H9 (cell line): ENCODE results near the gene PITPNM2. TPM values are rescaled to one million over a fixed set of nuclear protein-coding genes. Genes with fewer than 3 reads are reported as not detected.

Source experiments
- DNase-seq: peaks from one replicate; pipeline ENCODE4 v3.0.0-alpha.2; 2017
- H2AFZ ChIP-seq: one replicate; pipeline ENCODE4 v1.6.1; 2013; ENCODE audit warnings: mild to moderate bottlenecking, low read length, control low read depth, moderate library complexity
- H2AK5ac ChIP-seq: 2 replicates; pipeline ENCODE4 v1.6.1; 2013; ENCODE audit warnings: low read length, control low read depth, mixed read lengths; ENCODE audit not compliant: insufficient read length
- H2BK120ac ChIP-seq: one replicate; pipeline ENCODE4 v1.6.1; 2013; ENCODE audit warnings: low read depth, mild to moderate bottlenecking, low read length, control low read depth, inconsistent platforms; ENCODE audit not compliant: poor library complexity, severe bottlenecking
- H2BK12ac ChIP-seq: 2 replicates; pipeline ENCODE4 v1.6.1; 2013; ENCODE audit warnings: low read length, control low read depth, mixed read lengths, low read depth; ENCODE audit not compliant: insufficient read length
- H2BK15ac ChIP-seq: 2 replicates; pipeline ENCODE4 v1.6.1; 2013; ENCODE audit warnings: low read depth, low read length, control low read depth
- H2BK20ac ChIP-seq: one replicate; pipeline ENCODE4 v1.6.1; 2013; ENCODE audit warnings: low read depth, mild to moderate bottlenecking, low read length, control low read depth, inconsistent platforms; ENCODE audit not compliant: poor library complexity, severe bottlenecking
- H2BK5ac ChIP-seq: 2 replicates; pipeline ENCODE4 v1.6.1; 2013; ENCODE audit warnings: low read length, control low read depth, mixed read lengths; ENCODE audit not compliant: insufficient read length
- H3K14ac ChIP-seq: 2 replicates; pipeline ENCODE4 v1.6.1; 2013; ENCODE audit warnings: low read length, control low read depth; ENCODE audit not compliant: insufficient read depth
- H3K18ac ChIP-seq: 2 replicates; pipeline ENCODE4 v1.6.1; 2013; ENCODE audit warnings: low read depth, mild to moderate bottlenecking, mixed read lengths, low read length, control low read depth; ENCODE audit not compliant: insufficient read length
- H3K23ac ChIP-seq: 2 replicates; pipeline ENCODE4 v1.6.1; 2013; ENCODE audit warnings: low read length, control low read depth, mixed read lengths, low read depth; ENCODE audit not compliant: insufficient read length
- H3K23me2 ChIP-seq: 2 replicates; pipeline ENCODE4 v1.6.1; 2013; ENCODE audit warnings: low read depth, mild to moderate bottlenecking, mixed read lengths, low read length, control low read depth; ENCODE audit not compliant: insufficient read length, poor library complexity, severe bottlenecking
- H3K27ac ChIP-seq: 2 replicates; pipeline ENCODE4 v1.5.1; 2013; ENCODE audit warnings: low read length, control low read depth, mixed read lengths, low read depth; ENCODE audit not compliant: insufficient read length
- H3K27me3 ChIP-seq: 2 replicates; pipeline ENCODE4 v1.6.1; 2013; ENCODE audit warnings: low read length, control low read depth, inconsistent platforms; ENCODE audit not compliant: insufficient read depth
- H3K4ac ChIP-seq: 2 replicates; pipeline ENCODE4 v1.6.1; 2013; ENCODE audit warnings: low read depth, mild to moderate bottlenecking, control low read depth, inconsistent platforms, low read length, moderate library complexity
- H3K4me1 ChIP-seq: 2 replicates; pipeline ENCODE4 v1.6.1; 2013; ENCODE audit warnings: low read length, control low read depth, inconsistent platforms; ENCODE audit not compliant: insufficient read depth
- H3K4me2 ChIP-seq: 2 replicates; pipeline ENCODE4 v1.6.1; 2013; ENCODE audit warnings: low read length, control low read depth, mixed read lengths; ENCODE audit not compliant: insufficient read length, insufficient read depth
- H3K56ac ChIP-seq: 2 replicates; pipeline ENCODE4 v1.6.1; 2013; ENCODE audit warnings: low read depth, mild to moderate bottlenecking, mixed read lengths, low read length, control low read depth; ENCODE audit not compliant: insufficient read length
- H3K79me1 ChIP-seq: 2 replicates; pipeline ENCODE4 v1.6.1; 2013; ENCODE audit warnings: low read depth, mild to moderate bottlenecking, moderate library complexity, low read length, control low read depth, inconsistent platforms; ENCODE audit not compliant: insufficient read depth, poor library complexity, severe bottlenecking
- H3K79me2 ChIP-seq: 2 replicates; pipeline ENCODE4 v1.6.1; 2013; ENCODE audit warnings: low read length, control low read depth, inconsistent platforms; ENCODE audit not compliant: insufficient read depth
- H3K9ac ChIP-seq: 2 replicates; pipeline ENCODE4 v1.6.1; 2013; ENCODE audit warnings: low read length, control low read depth, mixed read lengths; ENCODE audit not compliant: insufficient read length; ENCODE audit errors: extremely low read depth
- H3K9me3 ChIP-seq: one replicate; pipeline ENCODE4 v1.6.1; 2013; ENCODE audit warnings: low read depth, low read length, inconsistent platforms; ENCODE audit not compliant: control insufficient read depth
- H3T11ph ChIP-seq: one replicate; pipeline ENCODE4 v1.6.1; 2013; ENCODE audit warnings: mild to moderate bottlenecking, low read length, control low read depth, inconsistent platforms
- H4K20me1 ChIP-seq: one replicate; pipeline ENCODE4 v1.6.1; 2013; ENCODE audit not compliant: control insufficient read depth, insufficient read length, insufficient read depth
- H4K5ac ChIP-seq: 2 replicates; pipeline ENCODE4 v1.6.1; 2013; ENCODE audit warnings: low read depth, mild to moderate bottlenecking, mixed read lengths, low read length, control low read depth; ENCODE audit not compliant: insufficient read length
- H4K8ac ChIP-seq: replicated peaks from 2 replicates; pipeline ENCODE4 v1.6.1; 2013; ENCODE audit warnings: low read length, control low read depth, mixed read lengths, low read depth; ENCODE audit not compliant: insufficient read length
- H4K91ac ChIP-seq: 2 replicates; pipeline ENCODE4 v1.6.1; 2013; ENCODE audit warnings: low read depth, mild to moderate bottlenecking, moderate library complexity, mixed read lengths, low read length, control low read depth; ENCODE audit not compliant: insufficient read length
- H3K27ac Mint-ChIP-seq, 3 experiments: 2 replicates in 2 of 3; 3 replicates in 1 of 3; pipeline ENCODE4 v1.8.0; 2020 to 2021; ENCODE audit warnings: mixed read lengths in 3 of 3, mild to moderate bottlenecking in 1 of 3, moderate library complexity in 1 of 3
- H3K27me3 Mint-ChIP-seq: 2 replicates; pipeline ENCODE4 v1.8.0; 2021; ENCODE audit warnings: low read depth, mild to moderate bottlenecking, moderate library complexity, mixed read lengths
- H3K36me3 Mint-ChIP-seq, 3 experiments: 2 replicates in 2 of 3; 3 replicates in 1 of 3; pipeline ENCODE4 v1.8.0; 2020 to 2021; ENCODE audit warnings: low read depth in 3 of 3, mixed read lengths in 3 of 3; ENCODE audit not compliant: insufficient read depth in 1 of 3
- H3K4me1 Mint-ChIP-seq, 2 experiments: 2 replicates each; pipeline ENCODE4 v1.8.0; 2020; ENCODE audit warnings: mixed read lengths in 2 of 2
- H3K4me3 Mint-ChIP-seq, 2 experiments: 2 replicates in 1 of 2; 3 replicates in 1 of 2; pipeline ENCODE4 v1.8.0; 2020 to 2021; ENCODE audit warnings: mild to moderate bottlenecking in 2 of 2, mixed read lengths in 2 of 2, moderate library complexity in 1 of 2
- H3K9me3 Mint-ChIP-seq, 2 experiments: 2 replicates in 1 of 2; 3 replicates in 1 of 2; pipeline ENCODE4 v1.8.0; 2020; ENCODE audit warnings: mild to moderate bottlenecking in 2 of 2, mixed read lengths in 2 of 2, moderate library complexity in 1 of 2
- CTCF ChIP-seq: fragments of 200-600 bp; sonication (generic); conservative IDR thresholded peaks from 3 replicates; pipeline ENCODE4 v1.8.0; 2021; ENCODE audit warnings: antibody characterized with exemption, mild to moderate bottlenecking
- WGBS: extraction: QIAGEN DNeasy Blood & Tissue Kit; methylation state at CpG from one replicate; pipeline ENCODE4 v1.1.7; 2013; ENCODE audit warnings: missing lambda C conversion rate, low lambda C conversion rate, mixed read lengths; ENCODE audit not compliant: insufficient read length; ENCODE audit errors: extremely low coverage; 5-methylcytosine and 5-hydroxymethylcytosine counted together
- total RNA-seq: library from RNA; stranded (reverse); gene quantifications from 2 replicates; pipeline ENCODE4 v1.2.1, GENCODE V29; 2021

PITPNM2 gene
- total RNA-seq, 1 experiment from 2014 or later: 1.2 TPM

- H3K27me3 Mint-ChIP-seq: peaks cover 14% of the 10 kb centered on the region
- Histone ChIP-seq H3K4ac (no peak overlapping the region), H4K5ac (no peak overlapping the region), H3K18ac (no peak overlapping the region), H3K79me2 (no peaks in the 10 kb centered on the region), H3K56ac (no peak overlapping the region), H4K91ac (no peak overlapping the region), H3K9me3 (no peaks in the 10 kb centered on the region), H3K23ac (no peak overlapping the region), H3K14ac (no peak overlapping the region), H3K79me1 (no peaks in the 10 kb centered on the region), H3K4me1 (peaks cover 18% of the 10 kb centered on the region; the same call in 1 of the 2 replicates), H3K27me3 (no peaks in the 10 kb centered on the region), H2BK120ac (no peak overlapping the region), H2BK15ac (no peak overlapping the region), H3K27ac (no peak overlapping the region), H3K23me2 (no peaks in the 10 kb centered on the region), H2BK20ac (no peak overlapping the region), H4K20me1 (no peaks in the 10 kb centered on the region), H3T11ph (no peak overlapping the region), H3K9ac (no peak overlapping the region), H4K8ac (no peak overlapping the region), H2BK12ac (no peak overlapping the region), H2AK5ac (no peak overlapping the region), H2AFZ (no peak overlapping the region), H2BK5ac (no peak overlapping the region), H3K4me2 (no peak overlapping the region)
- WGBS: no CpG with 5 or more reads among the region's 5 CpGs
- H3K4me3 Mint-ChIP-seq: no peak overlapping the region
- no peak for DNase-seq
- H3K27ac Mint-ChIP-seq: peak overlapping the region in 2 of 3 experiments; percentile 29 to 68; a peak in 1 of 7 replicates
- no peaks in the 10 kb centered on the region; a peak in 1 of 7 replicates for H3K36me3 Mint-ChIP-seq
- no peaks in the 10 kb centered on the region for H3K9me3 Mint-ChIP-seq
- peaks cover 62% of the 10 kb centered on the region in 2 experiments for H3K4me1 Mint-ChIP-seq
- no peak for TF ChIP-seq CTCF
These were observed 47.9 kb downstream of the PITPNM2 start for GRCh38 chr12:123102781-123103503.
